Left lung (tissue), 10 donors: Measurements from ENCODE around the gene ARFIP1. TPM values are rescaled to one million over a fixed set of nuclear protein-coding genes. Genes with fewer than 3 reads are reported as not detected.

ENCODE experiments used
- ATAC-seq: fragments of 200-7000 bp; cut with Tn5 transposase; one replicate; pipeline ENCODE4 v1.9.1; 2020; ENCODE audit warnings: moderate library complexity
- DNase-seq, 4 donors: peaks; one replicate each; pipeline ENCODE4 v3.0.0-alpha.2; 2013 to 2020
- H3K27ac ChIP-seq, 2 donors: fragments of 200-600 bp; sonication (generic) in 1 of 2; one replicate each; pipeline versions ENCODE4 v1.5.0 to v1.8.0; 2020 to 2021
- H3K27me3 ChIP-seq, 2 donors: fragments of 200-600 bp; sonication (generic) in 1 of 2; one replicate each; pipeline versions ENCODE4 v1.5.0 to v1.8.0; 2020 to 2021
- H3K36me3 ChIP-seq, 2 donors: fragments of 200-600 bp; sonication (generic) in 1 of 2; one replicate each; pipeline versions ENCODE4 v1.5.0 to v1.8.0; 2020 to 2021
- H3K4me1 ChIP-seq, 2 donors: fragments of 200-600 bp; one replicate each; pipeline ENCODE4 v1.8.0; 2021
- H3K4me3 ChIP-seq, 2 donors: fragments of 200-600 bp; sonication (generic) in 1 of 2; one replicate each; pipeline versions ENCODE4 v1.5.0 to v1.8.0; 2020 to 2021; ENCODE audit warnings: mild to moderate bottlenecking in 1 of 2
- H3K9me3 ChIP-seq, 2 donors: fragments of 200-600 bp; sonication (generic) in 1 of 2; one replicate each; pipeline versions ENCODE4 v1.5.0 to v1.8.0; 2020 to 2021
- intact Hi-C, 2 donors: fragments of 100-400 bp; cut with DNase I; formaldehyde crosslinking; loops; one replicate each; pipeline versions ENCODE4 v1.11.2 to v1.14.2; 2022
- polyA plus RNA-seq, 6 donors: library from polyadenylated mRNA; unstranded; fragments of 120-200 nt; gene quantifications; one replicate each; pipeline ENCODE4 v1.2.1, GENCODE V29; 2013; ENCODE audit not compliant: insufficient read length in 6 of 6
- total RNA-seq, 2 donors: library from RNA; stranded (reverse); fragmentation: NEBNext Ultra II Directional; extraction: Animal tissue kit (Norgen Biotek cat#: 25700); gene quantifications; one replicate each; pipeline ENCODE4 v1.2.1, GENCODE V29; 2021
- TF ChIP-seq, protein P1 (sequence below), 2 donors: fragments of 200-600 bp; sonication (generic) in 1 of 2; IDR thresholded peaks; one replicate each; pipeline versions ENCODE4 v1.5.0 to v1.8.0; 2021; ENCODE audit warnings: antibody characterized with exemption in 2 of 2
- donor health status: DM: no; HTN: yes; CAD: no.
- donor health status: DM: no; HTN: no; CAD: no.

Gene ARFIP1
- total and polyA plus RNA-seq, 8 donors = 34.7 to 48.9 (median 45.5) TPM

DNA sequence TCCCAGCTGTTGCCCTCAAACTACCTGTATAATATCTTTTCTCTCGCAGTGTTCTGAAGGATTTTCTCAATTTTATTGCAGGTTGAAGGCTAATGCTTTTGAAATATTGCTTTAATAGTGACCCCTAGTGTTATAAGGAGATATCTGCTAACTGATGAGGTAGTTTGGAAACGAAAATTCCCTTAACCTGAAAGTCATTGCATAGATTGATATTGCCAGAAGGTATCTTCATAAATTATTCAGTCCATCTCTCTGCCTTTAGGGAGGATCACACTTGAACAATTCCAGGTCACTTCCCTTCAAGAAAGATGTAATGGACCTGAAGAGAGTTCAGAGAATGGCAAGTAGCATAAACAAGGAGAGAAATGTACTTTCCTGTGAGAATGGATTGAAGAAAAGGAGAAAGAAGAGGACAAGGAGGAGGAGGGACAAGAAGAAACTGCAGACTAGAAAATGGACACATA lies 44.3 kb upstream of the ARFIP1 start:
- intact Hi-C loops = no loop called here
- DNase-seq (peak in 1 of 4 donors; percentile 11), ATAC-seq (peak; percentile 63)
- Histone ChIP-seq H3K27ac (no peak overlapping the region), H3K27me3 (no peaks in the 10 kb centered on the region), H3K9me3 (no peaks in the 10 kb centered on the region), H3K36me3 (no peaks in the 10 kb centered on the region), H3K4me3 (no peak overlapping the region), H3K4me1 (no peaks in the 10 kb centered on the region)
- TF ChIP-seq, protein P1, sequence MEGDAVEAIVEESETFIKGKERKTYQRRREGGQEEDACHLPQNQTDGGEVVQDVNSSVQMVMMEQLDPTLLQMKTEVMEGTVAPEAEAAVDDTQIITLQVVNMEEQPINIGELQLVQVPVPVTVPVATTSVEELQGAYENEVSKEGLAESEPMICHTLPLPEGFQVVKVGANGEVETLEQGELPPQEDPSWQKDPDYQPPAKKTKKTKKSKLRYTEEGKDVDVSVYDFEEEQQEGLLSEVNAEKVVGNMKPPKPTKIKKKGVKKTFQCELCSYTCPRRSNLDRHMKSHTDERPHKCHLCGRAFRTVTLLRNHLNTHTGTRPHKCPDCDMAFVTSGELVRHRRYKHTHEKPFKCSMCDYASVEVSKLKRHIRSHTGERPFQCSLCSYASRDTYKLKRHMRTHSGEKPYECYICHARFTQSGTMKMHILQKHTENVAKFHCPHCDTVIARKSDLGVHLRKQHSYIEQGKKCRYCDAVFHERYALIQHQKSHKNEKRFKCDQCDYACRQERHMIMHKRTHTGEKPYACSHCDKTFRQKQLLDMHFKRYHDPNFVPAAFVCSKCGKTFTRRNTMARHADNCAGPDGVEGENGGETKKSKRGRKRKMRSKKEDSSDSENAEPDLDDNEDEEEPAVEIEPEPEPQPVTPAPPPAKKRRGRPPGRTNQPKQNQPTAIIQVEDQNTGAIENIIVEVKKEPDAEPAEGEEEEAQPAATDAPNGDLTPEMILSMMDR (IDR thresholded peaks at IDR 0.05) = peak; percentile 40 to 43

DNA sequence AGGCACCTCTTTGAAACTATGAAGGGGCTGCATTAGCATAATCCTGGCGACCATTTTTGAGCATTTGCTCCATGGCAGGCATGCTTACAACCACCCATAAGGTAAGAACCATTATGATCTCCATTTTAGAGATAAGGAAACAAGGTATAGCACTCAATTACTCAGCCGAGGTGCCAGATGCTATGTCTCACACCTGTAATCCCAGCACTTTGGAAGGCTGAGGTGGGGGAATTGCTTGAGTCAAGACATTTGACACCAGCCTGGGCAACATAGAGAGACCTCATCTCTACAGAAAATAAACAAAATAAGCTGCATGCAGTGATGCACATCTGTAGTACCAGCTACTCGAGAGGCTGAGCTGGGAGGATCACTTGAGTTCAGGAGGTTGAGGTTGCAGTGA lies 43.8 kb upstream of the ARFIP1 start:
- Histone ChIP-seq H3K27me3 (no peaks in the 10 kb centered on the region), H3K4me3 (no peak overlapping the region), H3K4me1 (no peaks in the 10 kb centered on the region), H3K36me3 (no peaks in the 10 kb centered on the region), H3K9me3 (no peaks in the 10 kb centered on the region), H3K27ac (no peak overlapping the region)
- no peak for DNase-seq
- intact Hi-C loops = no loop called here
- TF ChIP-seq, protein P1 (IDR thresholded peaks at IDR 0.05) = no peak
- ATAC-seq = no peak

DNA sequence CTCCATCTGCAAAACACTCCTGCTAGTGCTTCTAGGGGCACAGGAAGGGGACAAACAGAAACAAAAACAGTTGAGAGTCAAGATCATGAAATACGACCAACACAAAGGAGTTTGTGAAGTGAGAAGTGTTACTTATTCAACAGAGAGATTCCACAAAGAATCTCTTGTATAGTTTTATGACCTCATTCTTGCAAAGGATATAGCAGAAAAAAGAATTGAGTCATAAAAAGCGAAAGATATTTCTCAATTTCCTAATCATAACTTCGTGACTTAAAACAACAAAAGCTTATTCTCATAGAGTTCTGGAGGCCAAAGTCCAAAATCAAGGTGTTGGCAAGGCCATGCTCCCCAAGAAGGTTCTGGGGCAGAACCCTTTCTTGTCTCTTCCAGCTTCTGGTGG lies 40.9 kb upstream of the ARFIP1 start:
- TF ChIP-seq, protein P1 (IDR thresholded peaks at IDR 0.05) = no peak
- H3K4me3 ChIP-seq = no peak overlapping the region
- ATAC-seq = no peak
- intact Hi-C loops = no loop called here
- H3K27me3 ChIP-seq = no peaks in the 10 kb centered on the region
- no peak for DNase-seq
- no peaks in the 10 kb centered on the region for H3K9me3 ChIP-seq
- no peaks in the 10 kb centered on the region for H3K4me1 ChIP-seq
- H3K27ac ChIP-seq = no peak overlapping the region
- H3K36me3 ChIP-seq = no peaks in the 10 kb centered on the region

DNA sequence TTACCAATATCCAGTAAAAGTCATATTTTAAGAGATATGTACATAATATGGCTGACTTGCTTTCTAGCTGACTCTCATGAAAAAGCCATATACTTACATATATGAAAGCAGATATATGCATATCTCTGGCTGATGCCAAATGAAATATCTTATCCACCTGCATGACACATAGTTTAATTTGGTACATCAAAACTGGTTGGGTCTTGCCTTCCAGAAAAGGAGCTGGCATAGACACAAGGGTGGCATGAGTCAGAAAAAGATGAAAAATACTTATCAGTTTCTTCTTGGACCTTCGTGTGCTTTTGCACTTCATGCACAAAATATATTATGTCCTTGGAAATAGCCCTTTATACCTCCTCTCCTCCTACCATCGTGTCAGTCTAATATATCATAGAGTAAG lies 32.3 kb upstream of the ARFIP1 start:
- intact Hi-C loops = no loop called here
- Histone ChIP-seq H3K27ac (no peak overlapping the region), H3K9me3 (peaks cover 0 to 9% of the 10 kb centered on the region in 2 donors), H3K27me3 (no peaks in the 10 kb centered on the region), H3K4me1 (no peaks in the 10 kb centered on the region), H3K4me3 (no peak overlapping the region), H3K36me3 (no peaks in the 10 kb centered on the region)
- ATAC-seq (no peak), DNase-seq (no peak)
- TF ChIP-seq, protein P1 (IDR thresholded peaks at IDR 0.05) = no peak

DNA sequence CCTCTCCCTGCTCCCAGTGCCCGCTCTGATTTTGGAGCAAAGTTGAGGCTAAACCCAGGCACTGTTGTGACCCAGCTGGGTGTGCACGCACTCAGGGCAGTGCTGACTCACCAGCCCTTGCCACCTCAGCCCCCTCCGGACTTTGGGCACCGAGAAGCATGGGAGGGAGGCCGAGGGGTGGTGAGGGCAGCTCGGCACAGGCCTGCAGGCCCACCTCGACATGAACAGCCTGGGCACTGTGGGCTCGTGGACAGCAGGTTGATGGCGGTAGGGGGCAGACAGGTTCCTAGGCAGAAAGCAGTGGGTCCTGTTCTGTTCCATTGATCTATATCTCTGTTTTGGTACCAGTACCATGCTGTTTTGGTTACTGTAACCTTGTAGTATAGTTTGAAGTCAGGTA lies 31.1 kb upstream of the ARFIP1 start:
- Histone ChIP-seq H3K27ac (no peak overlapping the region), H3K27me3 (no peaks in the 10 kb centered on the region), H3K36me3 (no peaks in the 10 kb centered on the region), H3K4me3 (no peak overlapping the region), H3K9me3 (peaks cover 0 to 10% of the 10 kb centered on the region in 2 donors), H3K4me1 (no peaks in the 10 kb centered on the region)
- DNase-seq (no peak), ATAC-seq (no peak)
- intact Hi-C loops = no loop called here
- TF ChIP-seq, protein P1 (IDR thresholded peaks at IDR 0.05) = no peak
